Naive thymus-derived CD4-positive, alpha-beta T cell (primary cell): ENCODE results near the gene JAZF1. TPM values are rescaled to one million over a fixed set of nuclear protein-coding genes. Genes with fewer than 3 reads are reported as not detected.
A peak's percentile ranks its signal among the peaks of the same experiment; 100 is the strongest.

Source experiments
- ATAC-seq: fragments of 150-1000 bp; cut with Tn5 transposase; 2 replicates; pipeline ENCODE4 v1.10.0; 2021; ENCODE audit warnings: mild to moderate bottlenecking, moderate library complexity
- CTCF ChIA-PET: fragments of 350-600 bp; sonication (Branson Sonifier 250); formaldehyde crosslinking; loops from one replicate; lab custom pipeline; 2021; ENCODE audit warnings: antibody characterized with exemption; lab: Charles Lee
- POLR2A ChIA-PET: fragments of 350-600 bp; sonication (Branson Sonifier 250); formaldehyde crosslinking; loops from one replicate; lab custom pipeline; 2021; ENCODE audit warnings: antibody characterized with exemption, inconsistent platforms; lab: Charles Lee
- DNase-seq, 9 donors: peaks; one replicate each; pipeline versions ENCODE4 v3.0.0 to v3.0.0-alpha.2; 2020 to 2022; ENCODE audit warnings: mixed read lengths in 1 of 9
- H3K27ac ChIP-seq: one replicate; pipeline ENCODE4 v1.7.0; 2013; ENCODE audit warnings: mild to moderate bottlenecking, low read depth, low read length, moderate library complexity
- H3K27me3 ChIP-seq, 2 donors: one replicate each; pipeline ENCODE4 v1.7.0; 2013; ENCODE audit warnings: low read length in 2 of 2, mild to moderate bottlenecking in 2 of 2, moderate library complexity in 2 of 2; ENCODE audit not compliant: control insufficient read depth in 2 of 2, insufficient read depth in 2 of 2
- H3K36me3 ChIP-seq, 3 experiments: 1 replicate in 2 of 3; 2 replicates in 1 of 3; pipeline ENCODE4 v1.7.0; 2013; ENCODE audit warnings: low read length in 3 of 3, mild to moderate bottlenecking in 3 of 3, moderate library complexity in 1 of 3; ENCODE audit not compliant: insufficient read depth in 3 of 3, control insufficient read depth in 2 of 3
- H3K4me1 ChIP-seq, 2 donors: one replicate each; pipeline ENCODE4 v1.7.0; 2013; ENCODE audit warnings: low read length in 2 of 2, mild to moderate bottlenecking in 2 of 2, moderate library complexity in 1 of 2; ENCODE audit not compliant: control insufficient read depth in 2 of 2, insufficient read depth in 2 of 2
- H3K4me3 ChIP-seq: 2 replicates; pipeline ENCODE4 v1.7.0; 2013; ENCODE audit warnings: mild to moderate bottlenecking, low read length
- H3K9me3 ChIP-seq, 3 experiments: 1 replicate in 2 of 3; 2 replicates in 1 of 3; pipeline ENCODE4 v1.7.0; 2013; ENCODE audit warnings: low read length in 3 of 3; ENCODE audit not compliant: control insufficient read depth in 2 of 3
- H3K27ac Mint-ChIP-seq, 9 donors: one replicate each; pipeline ENCODE4 v1.8.0; 2020 to 2022; ENCODE audit warnings: mixed read lengths in 9 of 9, mild to moderate bottlenecking in 8 of 9, moderate library complexity in 5 of 9, inconsistent platforms in 2 of 9
- H3K27me3 Mint-ChIP-seq, 5 donors: one replicate each; pipeline ENCODE4 v1.8.0; 2021 to 2022; ENCODE audit warnings: mixed read lengths in 5 of 5, mild to moderate bottlenecking in 1 of 5
- H3K36me3 Mint-ChIP-seq, 5 donors: one replicate each; pipeline ENCODE4 v1.8.0; 2020 to 2022; ENCODE audit warnings: mixed read lengths in 5 of 5, mild to moderate bottlenecking in 3 of 5, inconsistent platforms in 1 of 5
- H3K4me1 Mint-ChIP-seq, 7 donors: one replicate each; pipeline ENCODE4 v1.8.0; 2020 to 2022; ENCODE audit warnings: mixed read lengths in 7 of 7, mild to moderate bottlenecking in 3 of 7, inconsistent platforms in 1 of 7
- H3K4me3 Mint-ChIP-seq, 10 donors: one replicate each; pipeline ENCODE4 v1.8.0; 2020 to 2022; ENCODE audit warnings: mild to moderate bottlenecking in 10 of 10, mixed read lengths in 10 of 10, moderate library complexity in 6 of 10, inconsistent platforms in 2 of 10
- H3K9me3 Mint-ChIP-seq, 11 donors: one replicate each; pipeline ENCODE4 v1.8.0; 2020 to 2022; ENCODE audit warnings: mixed read lengths in 11 of 11, mild to moderate bottlenecking in 4 of 11, inconsistent platforms in 1 of 11, moderate library complexity in 1 of 11
- intact Hi-C, 2 donors: fragments of 100-400 bp; cut with micrococcal nuclease; formaldehyde crosslinking; loops; one replicate each; pipeline ENCODE4 v1.15.1; 2023
- polyA plus RNA-seq, 2 donors: library from polyadenylated mRNA; unstranded; fragments of 300-500 nt; fragmentation: Illumina TruSeq; gene quantifications; one replicate each; pipeline ENCODE4 v1.2.3, GENCODE V29; 2021
- total RNA-seq, 6 experiments: library from RNA in 5 of 6; stranded (reverse) in 5 of 6; gene quantifications; 1 replicate in 5 of 6; 2 replicates in 1 of 6; pipeline ENCODE4 v1.2.3 and lab custom pipeline; 2021 to 2026

The JAZF1 gene
- total and polyA plus RNA-seq, 7 experiments from 2014 or later: 2.0 to 33.1 (median 3.2) TPM

- Mint-ChIP-seq H3K4me3 (no peak overlapping the region), H3K27ac (no peak overlapping the region), H3K4me1 (peaks cover 0 to 19% (median 4%) of the 10 kb centered on the region in 7 donors), H3K9me3 (peaks cover 0 to 16% (median 5%) of the 10 kb centered on the region in 11 donors), H3K27me3 (no peaks in the 10 kb centered on the region), H3K36me3 (peaks cover 4 to 39% (median 13%) of the 10 kb centered on the region in 5 donors)
- H3K36me3 ChIP-seq: no peaks in the 10 kb centered on the region
- no peak for ATAC-seq
- H3K27me3 ChIP-seq: no peaks in the 10 kb centered on the region
- H3K4me3 ChIP-seq: no peak overlapping the region
- CTCF ChIA-PET: no interaction called here
- no peak for DNase-seq
- no peak overlapping the region for H3K27ac ChIP-seq
- H3K9me3 ChIP-seq: no peaks in the 10 kb centered on the region
- intact Hi-C loops: no loop called here
- POLR2A ChIA-PET: no interaction called here
- H3K4me1 ChIP-seq: no peaks in the 10 kb centered on the region
Measured at GRCh38 chr7:28013019-28013418, 167.6 kb downstream of the JAZF1 start.

- POLR2A ChIA-PET: no interaction called here
- ATAC-seq: no peak
- H3K36me3 Mint-ChIP-seq: peaks cover 0 to 20% (median 4%) of the 10 kb centered on the region in 5 donors
- peaks cover 0 to 4% (median 0%) of the 10 kb centered on the region in 11 donors for H3K9me3 Mint-ChIP-seq
- intact Hi-C loops: no loop called here
- peaks cover 0 to 29% (median 9%) of the 10 kb centered on the region in 7 donors for H3K4me1 Mint-ChIP-seq
- Histone ChIP-seq H3K4me3 (no peak overlapping the region), H3K4me1 (no peaks in the 10 kb centered on the region), H3K27me3 (no peaks in the 10 kb centered on the region), H3K9me3 (no peaks in the 10 kb centered on the region), H3K36me3 (no peaks in the 10 kb centered on the region), H3K27ac (no peak overlapping the region)
- CTCF ChIA-PET: interaction anchor here (1.2 kb wide), 1 partner anchor 11 kb away, joined by 3 read pairs; no protein-coding TSS in a partner anchor
- peak overlapping the region in 1 of 9 donors; percentile 44 for H3K27ac Mint-ChIP-seq
- no peaks in the 10 kb centered on the region for H3K27me3 Mint-ChIP-seq
- no peak overlapping the region for H3K4me3 Mint-ChIP-seq
- DNase-seq: no peak
Measured at GRCh38 chr7:28008911-28009310, 171.7 kb downstream of the JAZF1 start.

DNA sequence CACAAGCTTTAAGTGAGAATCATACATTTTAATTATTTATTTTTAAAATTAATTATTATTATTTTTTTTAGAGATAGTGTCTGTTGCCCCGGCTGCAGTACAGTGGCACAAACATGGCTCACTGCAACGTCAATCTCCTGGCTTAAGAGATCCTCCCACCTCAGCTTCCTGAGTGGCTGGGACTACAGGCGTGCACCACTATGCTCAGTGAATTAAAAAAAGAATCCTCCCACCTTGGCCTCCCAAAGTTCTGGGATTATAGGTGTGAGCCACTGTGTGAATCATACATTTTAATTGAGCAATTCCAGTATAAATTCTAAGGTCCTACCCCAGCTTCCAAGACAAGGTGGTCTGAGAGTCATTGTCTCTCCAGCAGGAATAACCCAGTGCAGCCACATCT lies 172.4 kb downstream of the JAZF1 start:
- Histone ChIP-seq H3K36me3 (no peaks in the 10 kb centered on the region), H3K4me1 (no peaks in the 10 kb centered on the region), H3K27me3 (no peaks in the 10 kb centered on the region), H3K27ac (no peak overlapping the region), H3K9me3 (no peaks in the 10 kb centered on the region), H3K4me3 (no peak overlapping the region)
- intact Hi-C loops: no loop called here
- Mint-ChIP-seq H3K9me3 (peaks cover 0 to 2% (median 0%) of the 10 kb centered on the region in 11 donors), H3K4me3 (no peak overlapping the region), H3K27me3 (no peaks in the 10 kb centered on the region), H3K36me3 (peaks cover 0 to 18% (median 0%) of the 10 kb centered on the region in 5 donors), H3K27ac (no peak overlapping the region), H3K4me1 (peaks cover 0 to 29% (median 13%) of the 10 kb centered on the region in 7 donors)
- DNase-seq (no peak), ATAC-seq (no peak)
- ChIA-PET POLR2A (no interaction called here), CTCF (interaction anchor here (1.2 kb wide), 1 partner anchor 12 kb away, joined by 3 read pairs; no protein-coding TSS in a partner anchor)

GRCh38 chr7:28006491-28006890 lies 174.1 kb downstream of the JAZF1 start:
- intact Hi-C loops: no loop called here
- Mint-ChIP-seq H3K27me3 (peaks cover 0 to 1% (median 0%) of the 10 kb centered on the region in 5 donors), H3K36me3 (peaks cover 0 to 13% (median 4%) of the 10 kb centered on the region in 5 donors), H3K27ac (no peak overlapping the region), H3K4me3 (no peak overlapping the region), H3K4me1 (peaks cover 0 to 34% (median 13%) of the 10 kb centered on the region in 7 donors), H3K9me3 (no peaks in the 10 kb centered on the region)
- no peaks in the 10 kb centered on the region for H3K27me3 ChIP-seq
- H3K4me3 ChIP-seq: no peak overlapping the region
- DNase-seq (no peak), ATAC-seq (no peak)
- H3K36me3 ChIP-seq: no peaks in the 10 kb centered on the region
- no peaks in the 10 kb centered on the region for H3K4me1 ChIP-seq
- ChIA-PET CTCF (no interaction called here), POLR2A (no interaction called here)
- H3K9me3 ChIP-seq: no peaks in the 10 kb centered on the region
- no peak overlapping the region for H3K27ac ChIP-seq

GRCh38 chr7:28005847-28006231 lies 174.8 kb downstream of the JAZF1 start:
- Mint-ChIP-seq H3K27ac (peak overlapping the region in 1 of 9 donors; percentile 36), H3K9me3 (peaks cover 0 to 1% (median 0%) of the 10 kb centered on the region in 11 donors), H3K4me1 (peaks cover 0 to 34% (median 13%) of the 10 kb centered on the region in 7 donors), H3K36me3 (peaks cover 0 to 11% (median 4%) of the 10 kb centered on the region in 5 donors), H3K27me3 (peaks cover 0 to 1% (median 0%) of the 10 kb centered on the region in 5 donors), H3K4me3 (no peak overlapping the region)
- no peak for DNase-seq
- no peak for ATAC-seq
- Histone ChIP-seq H3K4me1 (no peaks in the 10 kb centered on the region), H3K36me3 (no peaks in the 10 kb centered on the region), H3K4me3 (no peak overlapping the region), H3K9me3 (no peaks in the 10 kb centered on the region), H3K27me3 (no peaks in the 10 kb centered on the region), H3K27ac (no peak overlapping the region)
- POLR2A ChIA-PET: no interaction called here
- CTCF ChIA-PET: interaction anchor here (0.9 kb wide), 1 partner anchor 176 kb away, joined by 3 read pairs; no protein-coding TSS in a partner anchor
- intact Hi-C loops: no loop called here

GRCh38 chr7:28005075-28005846 lies 175.3 kb downstream of the JAZF1 start:
- CTCF ChIA-PET: interaction anchor here (0.9 kb wide), 1 partner anchor 175 kb away, joined by 3 read pairs; no protein-coding TSS in a partner anchor
- peak overlapping the region in 1 of 9 donors; percentile 36 for H3K27ac Mint-ChIP-seq

More at GRCh38 chr7:28005075-28005846, 175.3 kb downstream of the JAZF1 start:
- peaks cover 0 to 34% (median 13%) of the 10 kb centered on the region in 7 donors for H3K4me1 Mint-ChIP-seq
- DNase-seq: no peak
- H3K4me1 ChIP-seq: no peaks in the 10 kb centered on the region
- no peaks in the 10 kb centered on the region for H3K9me3 ChIP-seq
- H3K27ac ChIP-seq: no peak overlapping the region
- H3K36me3 ChIP-seq: no peaks in the 10 kb centered on the region
- POLR2A ChIA-PET: no interaction called here
- no peak overlapping the region for H3K4me3 Mint-ChIP-seq
- intact Hi-C loops: no loop called here
- H3K4me3 ChIP-seq: no peak overlapping the region
- no peak for ATAC-seq
- peaks cover 0 to 1% (median 0%) of the 10 kb centered on the region in 11 donors for H3K9me3 Mint-ChIP-seq
- H3K27me3 ChIP-seq: no peaks in the 10 kb centered on the region
- peaks cover 0 to 1% (median 0%) of the 10 kb centered on the region in 5 donors for H3K27me3 Mint-ChIP-seq
- H3K36me3 Mint-ChIP-seq: peaks cover 0 to 11% (median 4%) of the 10 kb centered on the region in 5 donors
